ENCODE data around the gene NAGPA. TPM values are rescaled to one million over a fixed set of nuclear protein-coding genes. Genes with fewer than 3 reads are reported as not detected.

NAGPA gene
- total and polyA plus RNA-seq, 2 of the 13 experiments (the other 11 are each of a cell fraction or from before 2014, with no cell fraction given) = 27.1 to 60.3 TPM

GRCh38 chr16:4987580-4988374, 46.0 kb downstream of the NAGPA start (continued):
- TF ChIP-seq ZNF800 (CRISPR knock-in tag; IDR thresholded peaks at IDR 0.05) (no peak), MYPOP (CRISPR knock-in tag; IDR thresholded peaks at IDR 0.05) (no peak), TFAP4 (IDR thresholded peaks at IDR 0.05; ENCODE audit: borderline replicate concordance, low read depth) (no peak), CAMTA2 (CRISPR knock-in tag; IDR thresholded peaks at IDR 0.05; ENCODE audit: borderline replicate concordance) (no peak), ZNF264 (CRISPR knock-in tag; IDR thresholded peaks at IDR 0.05) (no peak), THAP11 (CRISPR knock-in tag; IDR thresholded peaks at IDR 0.05) (no peak), TCF7 (IDR thresholded peaks at IDR 0.05; ENCODE audit: low read depth) (no peak), ELK4 (CRISPR knock-in tag; IDR thresholded peaks at IDR 0.05; ENCODE audit: borderline replicate concordance) (no peak), ARID5B (CRISPR knock-in tag; IDR thresholded peaks at IDR 0.05) (no peak), ZNF331 (CRISPR knock-in tag; IDR thresholded peaks at IDR 0.05) (no peak), EED (CRISPR knock-in tag; IDR thresholded peaks at IDR 0.05) (0 out of 2 replicates have a peak, but pooled peaks have one; percentile 20), ARHGAP35 (CRISPR knock-in tag; IDR thresholded peaks at IDR 0.05; ENCODE audit: borderline replicate concordance) (no peak), RXRB (CRISPR knock-in tag; IDR thresholded peaks at IDR 0.05; ENCODE audit: borderline replicate concordance) (no peak), BORCS8-MEF2B (CRISPR knock-in tag; IDR thresholded peaks at IDR 0.05) (peak; percentile 50; the same call in 1 of the 2 replicates), STAG1 (CRISPR knock-in tag; IDR thresholded peaks at IDR 0.05) (no peak), HDAC6 (IDR thresholded peaks at IDR 0.05; ENCODE audit: low read depth, low read length) (no peak), ZNF280B (CRISPR knock-in tag; IDR thresholded peaks at IDR 0.05; ENCODE audit: borderline replicate concordance) (no peak), NFIB (CRISPR knock-in tag; IDR thresholded peaks at IDR 0.05; ENCODE audit: borderline replicate concordance) (no peak)

Measured in HepG2 (cell line).